Lung (tissue), 12 donors: ENCODE data around the gene ABHD18. TPM values are rescaled to one million over a fixed set of nuclear protein-coding genes. Genes with fewer than 3 reads are reported as not detected.
"Not testable (repeated sequence)": the region's sequence is repeated elsewhere in the genome, so short reads cannot be mapped to it uniquely, and the experiment has no call there.

Source experiments
- ATAC-seq: fragments of 200-7000 bp; cut with Tn5 transposase; one replicate; pipeline ENCODE4 v1.9.1; 2020; ENCODE audit warnings: moderate number of reproducible peaks; ENCODE audit not compliant: insufficient read depth, low FRiP score
- DNase-seq, 3 donors: peaks; one replicate each; pipeline ENCODE4 v3.0.0-alpha.2; 2013 to 2017
- H3K27ac ChIP-seq, 2 donors: one replicate each; pipeline ENCODE4 v1.5.1; 2013; ENCODE audit warnings: mild to moderate bottlenecking in 2 of 2, moderate library complexity in 2 of 2, control low read depth in 1 of 2, inconsistent platforms in 1 of 2, low read depth in 1 of 2, low read length in 1 of 2
- H3K27me3 ChIP-seq, 3 donors: one replicate each; pipeline ENCODE4 v1.5.1; 2013; ENCODE audit warnings: low read length in 2 of 3; ENCODE audit not compliant: control insufficient read depth in 3 of 3, insufficient read depth in 3 of 3
- H3K36me3 ChIP-seq, 4 donors: one replicate each; pipeline ENCODE4 v1.5.1; 2013; ENCODE audit warnings: low read length in 4 of 4, mild to moderate bottlenecking in 1 of 4, moderate library complexity in 1 of 4; ENCODE audit not compliant: control insufficient read depth in 4 of 4, insufficient read depth in 4 of 4
- H3K4me1 ChIP-seq, 5 donors: one replicate each; pipeline ENCODE4 v1.5.1; 2013; ENCODE audit warnings: low read length in 5 of 5, mild to moderate bottlenecking in 2 of 5, moderate library complexity in 1 of 5; ENCODE audit not compliant: control insufficient read depth in 5 of 5, insufficient read depth in 5 of 5
- H3K4me3 ChIP-seq: one replicate; pipeline ENCODE4 v1.5.1; 2013; ENCODE audit warnings: mild to moderate bottlenecking, control low read depth, moderate library complexity
- H3K9ac ChIP-seq, 2 donors: one replicate each; pipeline ENCODE4 v1.5.1; 2013; ENCODE audit warnings: low read length in 2 of 2, control low read depth in 1 of 2; ENCODE audit not compliant: insufficient read depth in 1 of 2
- H3K9me3 ChIP-seq, 4 donors: one replicate each; pipeline ENCODE4 v1.5.1; 2013; ENCODE audit warnings: low read length in 3 of 4, mild to moderate bottlenecking in 1 of 4, moderate library complexity in 1 of 4; ENCODE audit not compliant: control insufficient read depth in 4 of 4, insufficient read depth in 3 of 4
- CTCF ChIP-seq: IDR thresholded peaks from 2 replicates; pipeline ENCODE4 v1.5.1; 2012; ENCODE audit warnings: mild to moderate bottlenecking; ENCODE audit errors: control extremely low read depth, extremely low read depth
- WGBS, 2 donors: extraction: QIAGEN DNeasy Blood & Tissue Kit; methylation state at CpG; one replicate each; pipeline ENCODE4 v1.1.7; 2013; 5-methylcytosine and 5-hydroxymethylcytosine counted together
- polyA plus RNA-seq, 2 donors: library from polyadenylated mRNA; stranded (reverse); fragments of 200-250 nt; gene quantifications; one replicate each; pipeline ENCODE4 v1.2.1, GENCODE V29; 2013
- total RNA-seq, 2 donors: library from RNA; depleted of rRNA in 1 of 2; stranded (reverse); fragments of >200 nt in 1 of 2; gene quantifications; one replicate each; pipeline ENCODE4 v1.2.1, GENCODE V29; 2014 to 2021
- donor health status: control.
- donor health status: control.
- donor health status: Bipolar disorder and iron deficiency.
- donor health status: healthy.
- donor health status: DM: yes; HTN: yes; CAD: no.

The ABHD18 gene
- total and polyA plus RNA-seq, 4 donors: 4.3 to 16.4 (median 7.3) TPM

- peaks cover 0 to 6% (median 5%) of the 10 kb centered on the region in 5 donors for H3K4me1 ChIP-seq
- DNase-seq (peak in 2 of 3 donors; percentile 46 to 56), ATAC-seq (no peak)
Observed at GRCh38 chr4:127965803-127966175, 583 bp downstream of the ABHD18 start.

GRCh38 chr4:127967141-127967775 lies 2.1 kb downstream of the ABHD18 start:
- Histone ChIP-seq H3K4me1 (peaks cover 0 to 6% (median 5%) of the 10 kb centered on the region in 5 donors), H3K9ac (no peak overlapping the region)
- 98 to 100% methylated on average over 1 of the region's 1 CpG for WGBS, 2 donors

More at GRCh38 chr4:127965803-127966175, 583 bp downstream of the ABHD18 start:
- peak overlapping the region; percentile 87 to 91 for H3K27ac ChIP-seq
- H3K9ac ChIP-seq: peak overlapping the region; percentile 78 to 84
- H3K27me3 ChIP-seq: no peaks in the 10 kb centered on the region
- no peak for TF ChIP-seq CTCF
- 0% methylated on average over 13 to 15 of the region's 15 CpGs for WGBS, 2 donors
- peak overlapping the region; percentile 76 for H3K4me3 ChIP-seq
- no peaks in the 10 kb centered on the region for H3K9me3 ChIP-seq
- peaks cover 0 to 11% (median 0%) of the 10 kb centered on the region in 4 donors for H3K36me3 ChIP-seq

GRCh38 chr4:127968586-127968985 lies 3.4 kb downstream of the ABHD18 start:
- TF ChIP-seq CTCF: no peak
- DNase-seq (no peak), ATAC-seq (no peak)
- Histone ChIP-seq H3K27me3 (no peaks in the 10 kb centered on the region), H3K9ac (no peak overlapping the region), H3K36me3 (peaks cover 3 to 11% (median 3%) of the 10 kb centered on the region in 4 donors), H3K9me3 (no peaks in the 10 kb centered on the region), H3K4me3 (no peak overlapping the region), H3K27ac (no peak overlapping the region), H3K4me1 (peaks cover 0 to 6% (median 5%) of the 10 kb centered on the region in 5 donors)
- WGBS, 2 donors: 70 to 83% methylated on average over 2 of the region's 2 CpGs

More at GRCh38 chr4:127967141-127967775, 2.1 kb downstream of the ABHD18 start:
- ATAC-seq (no peak), DNase-seq (no peak)
- Histone ChIP-seq H3K9me3 (no peaks in the 10 kb centered on the region), H3K36me3 (peaks cover 0 to 11% (median 1%) of the 10 kb centered on the region in 4 donors), H3K27ac (no peak overlapping the region), H3K4me3 (no peak overlapping the region), H3K27me3 (no peaks in the 10 kb centered on the region)
- no peak for TF ChIP-seq CTCF

- ATAC-seq, H3K36me3 ChIP-seq, H3K4me3 ChIP-seq, H3K4me1 ChIP-seq, DNase-seq, H3K27ac ChIP-seq, H3K9ac ChIP-seq, H3K27me3 ChIP-seq, H3K9me3 ChIP-seq: not testable (repeated sequence)
- 79 to 86% methylated on average over 4 of the region's 4 CpGs for WGBS, 2 donors
Observed at GRCh38 chr4:127970925-127971324, 5.7 kb downstream of the ABHD18 start.
